A172 (cell line): ENCODE results near the gene COL4A6. TPM values are rescaled to one million over a fixed set of nuclear protein-coding genes. Genes with fewer than 3 reads are reported as not detected.
"Not testable (repeated sequence)": the region's sequence is repeated elsewhere in the genome, so short reads cannot be mapped to it uniquely, and the experiment has no call there.

Source experiments
- DNase-seq: peaks from one replicate; pipeline ENCODE4 v3.0.0-alpha.2; 2015; ENCODE audit warnings: low spot score
- total RNA-seq: library from RNA; depleted of rRNA; stranded (reverse); fragments of >200 nt; shearing (Covaris generic); gene quantifications from 2 replicates; pipeline ENCODE4 v1.2.3, GENCODE V29; 2014; rRNA removed

Gene COL4A6
- 0.03 and 0.24 TPM in 2 replicates for total RNA-seq

GRCh38 chrX:108438110-108438623 is at the start of gene COL4A6:
TSS of gene COL4A6 (minus strand) at chrX:108438422. CDS start at chrX:108438196, 226 bp downstream.
- no peak for DNase-seq

GRCh38 chrX:108485960-108486359 is 47.7 kb upstream of the COL4A6 start:
- DNase-seq = no peak

- DNase-seq = no peak
Observed at GRCh38 chrX:108484251-108484650, 46.0 kb upstream of the COL4A6 start.

- not testable (repeated sequence) for DNase-seq
Observed at GRCh38 chrX:108481528-108481927, 43.3 kb upstream of the COL4A6 start.

- no peak for DNase-seq
Observed at GRCh38 chrX:108473979-108474378, 35.8 kb upstream of the COL4A6 start.

- DNase-seq = no peak
Observed at GRCh38 chrX:108468486-108468885, 30.3 kb upstream of the COL4A6 start.

GRCh38 chrX:108464604-108465003 is 26.4 kb upstream of the COL4A6 start:
- no peak for DNase-seq

GRCh38 chrX:108456971-108457477 is 18.8 kb upstream of the COL4A6 start:
- no peak for DNase-seq

- DNase-seq = no peak
Observed at GRCh38 chrX:108453841-108454240, 15.6 kb upstream of the COL4A6 start.

GRCh38 chrX:108447303-108447702 is 9.1 kb upstream of the COL4A6 start:
- peak; percentile 21 for DNase-seq

- no peak for DNase-seq
Observed at GRCh38 chrX:108442901-108443464, 4.8 kb upstream of the COL4A6 start.

GRCh38 chrX:108439961-108440696 is 1.9 kb upstream of the COL4A6 start:
- no peak for DNase-seq

- peak; percentile 38 for DNase-seq
Observed at GRCh38 chrX:108439426-108439942, 1.3 kb upstream of the COL4A6 start, which contains the start of gene COL4A5. TSS of gene COL4A5 (plus strand) at chrX:108439838. CDS start at chrX:108440126, 288 bp downstream.

- no peak for DNase-seq
Observed at GRCh38 chrX:108437349-108438109, 693 bp downstream of the COL4A6 start.

GRCh38 chrX:108435261-108435660 is 3.0 kb downstream of the COL4A6 start:
- DNase-seq = no peak

GRCh38 chrX:108426262-108426661 is 12.0 kb downstream of the COL4A6 start:
- DNase-seq = no peak

- no peak for DNase-seq
Observed at GRCh38 chrX:108420481-108420880, 17.7 kb downstream of the COL4A6 start.

GRCh38 chrX:108419401-108419800 is 18.8 kb downstream of the COL4A6 start:
- DNase-seq = no peak

- DNase-seq = no peak
Observed at GRCh38 chrX:108417257-108417656, 21.0 kb downstream of the COL4A6 start.

- DNase-seq = no peak
Observed at GRCh38 chrX:108415891-108416290, 22.3 kb downstream of the COL4A6 start.

- DNase-seq = no peak
Observed at GRCh38 chrX:108415146-108415545, 23.1 kb downstream of the COL4A6 start.

- DNase-seq = no peak
Observed at GRCh38 chrX:108412783-108413182, 25.4 kb downstream of the COL4A6 start.
